Mesenchymal stem cell (in vitro differentiated cells and primary cell): ENCODE measurements around the gene UVSSA.

Experiments used
- DNase-seq: peaks from one replicate; pipeline ENCODE4 v3.0.0-alpha.2; 2013
- H2AFZ ChIP-seq: one replicate; pipeline ENCODE4 v1.6.1; 2013; ENCODE audit warnings: low read depth, mild to moderate bottlenecking, control low read depth, inconsistent platforms, low read length, moderate library complexity
- H2AK5ac ChIP-seq: 2 replicates; pipeline ENCODE4 v1.6.1; 2013; ENCODE audit warnings: low read length, moderate library complexity, mild to moderate bottlenecking, inconsistent platforms; ENCODE audit not compliant: severe bottlenecking
- H2BK120ac ChIP-seq: one replicate; pipeline ENCODE4 v1.6.1; 2013; ENCODE audit warnings: low read depth, mild to moderate bottlenecking, inconsistent platforms, low read length, moderate library complexity
- H2BK12ac ChIP-seq, 2 experiments: one replicate each; pipeline ENCODE4 v1.6.1; 2013; ENCODE audit warnings: inconsistent platforms in 2 of 2, low read length in 2 of 2, mild to moderate bottlenecking in 2 of 2, moderate library complexity in 2 of 2, control low read depth in 1 of 2
- H2BK15ac ChIP-seq: one replicate; pipeline ENCODE4 v1.6.1; 2013; ENCODE audit warnings: mild to moderate bottlenecking, low read depth, inconsistent platforms; ENCODE audit not compliant: poor library complexity, severe bottlenecking
- H2BK5ac ChIP-seq: 2 replicates; pipeline ENCODE4 v1.6.1; 2013; ENCODE audit warnings: low read depth, mild to moderate bottlenecking, low read length, control low read depth, inconsistent platforms; ENCODE audit not compliant: poor library complexity, severe bottlenecking
- H3K14ac ChIP-seq, 2 experiments: one replicate each; pipeline ENCODE4 v1.6.1; 2013; ENCODE audit warnings: inconsistent platforms in 2 of 2, low read length in 2 of 2, control low read depth in 1 of 2, mild to moderate bottlenecking in 1 of 2, moderate library complexity in 1 of 2
- H3K18ac ChIP-seq, 2 experiments: one replicate each; pipeline ENCODE4 v1.6.1; 2013; ENCODE audit warnings: inconsistent platforms in 2 of 2, low read length in 2 of 2, control low read depth in 1 of 2, low read depth in 1 of 2, mild to moderate bottlenecking in 1 of 2
- H3K23ac ChIP-seq, 2 experiments: one replicate each; pipeline ENCODE4 v1.6.1; 2013; ENCODE audit warnings: inconsistent platforms in 2 of 2, low read length in 2 of 2, mild to moderate bottlenecking in 2 of 2, moderate library complexity in 2 of 2, control low read depth in 1 of 2
- H3K27ac ChIP-seq: 2 replicates; pipeline ENCODE4 v1.5.1; 2013; ENCODE audit warnings: mild to moderate bottlenecking, moderate library complexity, low read length, control low read depth, inconsistent platforms; ENCODE audit not compliant: poor library complexity, severe bottlenecking
- H3K27me3 ChIP-seq, 2 experiments: 2 replicates each; pipeline versions ENCODE4 v1.6.1 to v1.7.0; 2013; ENCODE audit warnings: low read length in 2 of 2, mild to moderate bottlenecking in 2 of 2, moderate library complexity in 2 of 2, control low read depth in 1 of 2, inconsistent platforms in 1 of 2; ENCODE audit not compliant: control insufficient read depth in 1 of 2, insufficient read depth in 1 of 2
- H3K36me3 ChIP-seq, 2 experiments: 2 replicates each; pipeline versions ENCODE4 v1.6.1 to v1.7.0; 2013; ENCODE audit warnings: low read length in 2 of 2, control low read depth in 1 of 2, inconsistent platforms in 1 of 2, low read depth in 1 of 2, mild to moderate bottlenecking in 1 of 2; ENCODE audit not compliant: insufficient read depth in 2 of 2, control insufficient read depth in 1 of 2
- H3K4ac ChIP-seq, 2 experiments: one replicate each; pipeline ENCODE4 v1.6.1; 2013; ENCODE audit warnings: inconsistent platforms in 2 of 2, low read length in 2 of 2, mild to moderate bottlenecking in 2 of 2, moderate library complexity in 2 of 2, control low read depth in 1 of 2, low read depth in 1 of 2
- H3K4me1 ChIP-seq: 2 replicates; pipeline ENCODE4 v1.6.1; 2013; ENCODE audit warnings: low read depth, low read length, control low read depth; ENCODE audit not compliant: control insufficient read depth, insufficient read depth
- H3K4me2 ChIP-seq: 2 replicates; pipeline ENCODE4 v1.6.1; 2013; ENCODE audit warnings: low read length, mild to moderate bottlenecking, inconsistent platforms; ENCODE audit not compliant: poor library complexity, severe bottlenecking
- H3K4me3 ChIP-seq, 2 experiments: 2 replicates each; pipeline versions ENCODE4 v1.5.1 to v1.7.0; 2013; ENCODE audit warnings: low read length in 2 of 2, mild to moderate bottlenecking in 2 of 2, control low read depth in 1 of 2, low read depth in 1 of 2; ENCODE audit not compliant: insufficient read depth in 1 of 2
- H3K79me1 ChIP-seq: replicated peaks from 2 replicates; pipeline ENCODE4 v1.6.1; 2013; ENCODE audit warnings: mild to moderate bottlenecking, control low read depth, low read length, inconsistent platforms; ENCODE audit not compliant: poor library complexity, severe bottlenecking
- H3K9ac ChIP-seq: 2 replicates; pipeline ENCODE4 v1.7.0; 2013; ENCODE audit warnings: mild to moderate bottlenecking, low read length, moderate library complexity
- H3K9me3 ChIP-seq: 2 replicates; pipeline ENCODE4 v1.7.0; 2013; ENCODE audit warnings: mild to moderate bottlenecking, low read length; ENCODE audit not compliant: control insufficient read depth
- H4K8ac ChIP-seq: one replicate; pipeline ENCODE4 v1.6.1; 2013; ENCODE audit warnings: inconsistent platforms, mild to moderate bottlenecking, low read length, moderate library complexity
- H4K91ac ChIP-seq: one replicate; pipeline ENCODE4 v1.6.1; 2013; ENCODE audit warnings: mild to moderate bottlenecking, low read length, inconsistent platforms
- WGBS: methylation state at CpG from one replicate; pipeline ENCODE4 v1.1.7; 2013; ENCODE audit warnings: mixed read lengths; 5-methylcytosine and 5-hydroxymethylcytosine counted together

The UVSSA gene

DNA sequence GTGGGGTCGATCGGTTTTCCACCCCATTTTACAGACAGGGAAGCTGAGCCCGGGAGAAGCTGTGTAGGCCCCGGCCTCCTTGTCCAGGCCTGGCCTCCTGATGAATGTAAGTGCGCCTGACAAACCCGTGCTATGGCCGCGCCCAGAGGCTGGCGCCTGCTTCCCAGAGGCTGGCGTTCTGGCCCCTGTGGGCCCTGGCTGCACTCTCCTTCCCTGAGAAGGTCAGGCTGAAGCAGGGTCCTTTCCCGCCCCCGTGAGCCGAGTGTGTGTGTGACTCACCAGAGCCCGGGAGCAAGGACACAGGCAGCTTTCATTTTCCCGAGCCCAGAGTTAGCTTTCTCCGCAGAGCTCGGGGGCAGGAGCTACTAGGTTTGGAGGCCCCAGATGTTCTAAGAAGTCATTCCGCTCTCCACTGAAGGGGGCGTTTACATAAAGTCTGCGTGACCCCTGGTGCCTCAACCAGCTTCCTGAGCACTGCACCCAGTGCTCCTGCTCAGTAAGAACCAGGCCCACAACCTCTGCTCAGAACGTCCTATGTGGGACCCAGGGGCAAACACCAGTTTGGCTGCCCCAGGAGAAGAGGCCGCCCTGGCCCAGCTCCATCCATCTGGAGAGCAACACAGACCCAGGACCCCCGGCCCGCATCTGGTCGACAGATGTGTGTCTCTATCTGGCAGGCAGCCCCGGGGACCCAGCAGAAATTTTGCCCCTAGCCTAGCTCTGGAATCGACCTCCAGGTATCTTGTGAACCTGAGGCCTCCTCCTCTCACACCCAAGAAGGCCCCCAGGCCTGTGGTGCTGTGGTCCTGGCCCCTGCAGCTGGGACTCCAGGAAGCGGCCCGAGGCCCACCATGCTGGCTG, 13.6 kb downstream of the UVSSA start:
- peak; percentile 73 for DNase-seq
- Histone ChIP-seq H4K8ac (peak overlapping the region; percentile 19), H3K18ac (peak overlapping the region in 1 of 2 experiments; percentile 7), H2BK12ac (no peak overlapping the region), H2BK5ac (no peak overlapping the region), H3K36me3 (peaks cover 32 to 81% of the 10 kb centered on the region in 2 experiments), H4K91ac (no peak overlapping the region), H2BK15ac (no peak overlapping the region), H2AK5ac (no peak overlapping the region), H3K4me1 (peaks cover 6% of the 10 kb centered on the region), H3K9ac (peak overlapping the region; percentile 83), H2BK120ac (no peak overlapping the region), H3K14ac (no peak overlapping the region), H3K23ac (no peak overlapping the region), H3K79me1 (peaks cover 27% of the 10 kb centered on the region), H3K4me2 (no peak overlapping the region), H3K4ac (peak overlapping the region in 1 of 2 experiments; percentile 40), H3K27ac (no peak overlapping the region), H3K9me3 (no peaks in the 10 kb centered on the region), H2AFZ (no peak overlapping the region), H3K4me3 (peak overlapping the region in 1 of 2 experiments; percentile 48), H3K27me3 (no peaks in the 10 kb centered on the region)
- 70% methylated on average over 29 of the region's 29 CpGs for WGBS

GRCh38 chr4:1361431-1361830, 14.4 kb downstream of the UVSSA start:
- H3K9ac ChIP-seq, result peak overlapping the region; percentile 83
- no peak overlapping the region for H2AFZ ChIP-seq
- no peak overlapping the region for H3K27ac ChIP-seq
- no peak overlapping the region for H3K4ac ChIP-seq
- H2BK5ac ChIP-seq, result no peak overlapping the region
- H3K79me1 ChIP-seq, result peaks cover 23% of the 10 kb centered on the region
- H3K23ac ChIP-seq, result no peak overlapping the region
- H3K9me3 ChIP-seq, result no peaks in the 10 kb centered on the region
- H4K91ac ChIP-seq, result no peak overlapping the region
- no peak for DNase-seq
- no peak overlapping the region for H2AK5ac ChIP-seq
- H2BK120ac ChIP-seq, result no peak overlapping the region
- no peak overlapping the region for H3K14ac ChIP-seq
- peaks cover 6% of the 10 kb centered on the region for H3K4me1 ChIP-seq
- H4K8ac ChIP-seq, result no peak overlapping the region
- no peak overlapping the region for H2BK12ac ChIP-seq
- WGBS, result 91% methylated on average over 18 of the region's 18 CpGs
- peaks cover 34 to 81% of the 10 kb centered on the region in 2 experiments for H3K36me3 ChIP-seq
- H2BK15ac ChIP-seq, result no peak overlapping the region
- no peak overlapping the region for H3K4me3 ChIP-seq
- no peaks in the 10 kb centered on the region for H3K27me3 ChIP-seq
- H3K4me2 ChIP-seq, result no peak overlapping the region
- H3K18ac ChIP-seq, result no peak overlapping the region

DNA sequence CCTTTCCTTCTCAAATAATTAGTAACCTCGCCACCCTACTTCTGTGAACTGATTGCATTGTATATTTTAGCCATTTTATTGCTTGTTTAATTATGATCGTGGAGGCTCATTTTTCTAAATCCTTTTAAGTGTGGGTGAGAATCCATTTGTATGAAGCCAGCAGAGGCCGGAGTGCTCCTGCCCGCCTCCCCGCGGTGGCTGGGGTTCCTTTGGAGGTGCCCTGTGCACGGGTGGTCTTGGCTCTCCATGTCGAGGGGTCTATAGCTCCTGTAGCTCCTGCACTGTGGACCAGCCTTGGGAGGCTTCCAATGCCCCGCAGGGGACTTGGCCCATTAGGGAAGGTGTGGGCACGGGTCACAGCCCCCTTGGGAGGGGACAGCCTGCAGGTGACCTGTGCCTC, 15.0 kb downstream of the UVSSA start:
- H3K23ac ChIP-seq, result no peak overlapping the region
- H2BK15ac ChIP-seq, result no peak overlapping the region
- no peak for DNase-seq
- no peak overlapping the region for H4K8ac ChIP-seq
- peaks cover 6% of the 10 kb centered on the region for H3K4me1 ChIP-seq
- no peak overlapping the region for H2AK5ac ChIP-seq
- H3K4me3 ChIP-seq, result no peak overlapping the region
- no peaks in the 10 kb centered on the region for H3K9me3 ChIP-seq
- H2BK12ac ChIP-seq, result no peak overlapping the region
- no peak overlapping the region for H3K4ac ChIP-seq
- H2AFZ ChIP-seq, result no peak overlapping the region
- H3K36me3 ChIP-seq, result peaks cover 36 to 81% of the 10 kb centered on the region in 2 experiments
- peaks cover 22% of the 10 kb centered on the region for H3K79me1 ChIP-seq
- no peak overlapping the region for H3K9ac ChIP-seq
- H2BK120ac ChIP-seq, result no peak overlapping the region
- H3K27ac ChIP-seq, result no peak overlapping the region
- H4K91ac ChIP-seq, result no peak overlapping the region
- H2BK5ac ChIP-seq, result no peak overlapping the region
- no peaks in the 10 kb centered on the region for H3K27me3 ChIP-seq
- H3K4me2 ChIP-seq, result no peak overlapping the region
- no peak overlapping the region for H3K14ac ChIP-seq
- WGBS, result 91% methylated on average over 9 of the region's 10 CpGs
- H3K18ac ChIP-seq, result no peak overlapping the region

DNA sequence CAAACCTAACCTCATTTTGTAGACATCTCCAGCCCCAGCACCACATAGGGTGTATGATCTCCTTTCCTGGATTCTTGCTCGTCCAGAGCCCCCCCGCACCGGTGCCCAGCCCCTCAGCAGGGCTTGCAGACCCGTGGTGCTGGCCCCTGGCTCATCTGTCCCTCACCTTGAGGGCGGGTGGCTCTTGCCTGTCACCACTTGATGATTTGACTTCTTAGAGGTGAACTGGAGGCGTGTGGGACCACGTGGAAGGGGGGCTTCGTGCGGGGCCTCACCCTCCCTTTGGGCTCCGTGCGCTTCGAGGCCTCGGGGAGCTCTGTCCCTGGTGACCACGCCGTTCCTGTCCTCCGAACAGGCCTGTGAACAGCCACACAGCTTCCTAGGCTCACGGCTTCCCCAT, 15.5 kb downstream of the UVSSA start:
- 93% methylated on average over 17 of the region's 17 CpGs for WGBS
- Histone ChIP-seq H3K27ac (no peak overlapping the region), H2BK5ac (no peak overlapping the region), H2AFZ (no peak overlapping the region), H4K8ac (no peak overlapping the region), H3K14ac (no peak overlapping the region), H3K4me2 (no peak overlapping the region), H3K23ac (no peak overlapping the region), H2BK12ac (no peak overlapping the region), H3K79me1 (peaks cover 18% of the 10 kb centered on the region), H3K9me3 (no peaks in the 10 kb centered on the region), H3K9ac (no peak overlapping the region), H3K27me3 (no peaks in the 10 kb centered on the region), H3K18ac (no peak overlapping the region), H2BK120ac (no peak overlapping the region), H3K36me3 (peaks cover 35 to 80% of the 10 kb centered on the region in 2 experiments), H2AK5ac (no peak overlapping the region), H3K4ac (no peak overlapping the region), H4K91ac (no peak overlapping the region), H2BK15ac (no peak overlapping the region), H3K4me3 (no peak overlapping the region), H3K4me1 (peaks cover 6% of the 10 kb centered on the region)
- no peak for DNase-seq
